Erythroblast (primary cell): ENCODE data around the gene TMEM150C.

Experiments
- GATA1 ChIP-seq: IDR thresholded peaks from 2 replicates; pipeline ENCODE4 v1.6.1; 2011; ENCODE audit warnings: low read depth, mild to moderate bottlenecking, control low read depth, low read length, moderate library complexity
- POLR2A ChIP-seq: IDR thresholded peaks from 2 replicates; pipeline ENCODE4 v1.6.1; 2011; ENCODE audit warnings: mild to moderate bottlenecking, low read length

GRCh38 chr4:82434949-82435348 is 126.8 kb downstream of the TMEM150C start:
- TF ChIP-seq POLR2A (no peak), GATA1 (no peak)
